PC-9 (cell line): ENCODE data around the gene UXS1. TPM values are rescaled to one million over a fixed set of nuclear protein-coding genes. Genes with fewer than 3 reads are reported as not detected.
A peak's percentile ranks its signal among the peaks of the same experiment; 100 is the strongest.

Source experiments
- BruUV-seq: library from RNA; stranded (reverse); fragments of 400-500 nt; replicated peaks from 2 replicates; lab custom pipeline; 2021; lab: Mats Ljungman, UMichigan
- CTCF ChIA-PET: fragments of 300-600 bp; sonication (Branson Sonifier 250); formaldehyde crosslinking; loops from one replicate; lab custom pipeline; 2022; ENCODE audit warnings: antibody characterized with exemption; lab: Charles Lee
- POLR2A ChIA-PET: fragments of 300-600 bp; sonication (Branson Sonifier 250); formaldehyde crosslinking; loops from one replicate; lab custom pipeline; 2022; ENCODE audit warnings: antibody characterized with exemption; ENCODE audit not compliant: unreplicated experiment; lab: Charles Lee
- DNase-seq, 2 experiments: peaks; one replicate each; pipeline versions ENCODE4 v3.0.0 to v3.0.0-alpha.2; 2015 to 2022; ENCODE audit warnings: mixed read lengths in 1 of 2
- H2AFZ ChIP-seq: fragments of 200-600 bp; sonication (generic); 2 replicates; pipeline ENCODE4 v1.8.1; 2017; ENCODE audit warnings: antibody characterized with exemption
- H3F3A ChIP-seq: fragments of 200-600 bp; sonication (generic); 2 replicates; pipeline ENCODE4 v1.8.1; 2017; ENCODE audit warnings: antibody characterized with exemption, mild to moderate bottlenecking, low read depth; ENCODE audit not compliant: insufficient read depth
- H3K27ac ChIP-seq: fragments of 200-600 bp; sonication (generic); 2 replicates; pipeline ENCODE4 v1.6.1; 2016; ENCODE audit warnings: mixed run types
- H3K27me3 ChIP-seq: fragments of 200-600 bp; sonication (generic); 2 replicates; pipeline ENCODE4 v1.6.1; 2016; ENCODE audit warnings: low read depth, mixed run types; ENCODE audit not compliant: insufficient read depth
- H3K36me3 ChIP-seq: fragments of 200-600 bp; sonication (generic); 2 replicates; pipeline ENCODE4 v1.6.1; 2016; ENCODE audit warnings: low read depth, mixed run types
- H3K4me1 ChIP-seq: fragments of 200-600 bp; sonication (generic); replicated peaks from 2 replicates; pipeline ENCODE4 v1.6.1; 2016; ENCODE audit warnings: mixed run types; ENCODE audit not compliant: insufficient read depth
- H3K4me2 ChIP-seq: fragments of 200-600 bp; sonication (generic); 2 replicates; pipeline ENCODE4 v1.6.1; 2017; ENCODE audit warnings: mixed run types
- H3K4me3 ChIP-seq: fragments of 200-600 bp; sonication (generic); 2 replicates; pipeline ENCODE4 v1.6.1; 2016; ENCODE audit warnings: mixed run types
- H3K79me2 ChIP-seq: fragments of 200-600 bp; sonication (generic); 2 replicates; pipeline ENCODE4 v1.6.1; 2017; ENCODE audit warnings: low read depth, mixed run types
- H3K9me2 ChIP-seq: fragments of 200-600 bp; sonication (generic); 2 replicates; pipeline ENCODE4 v1.8.1; 2017; ENCODE audit warnings: mild to moderate bottlenecking; ENCODE audit not compliant: insufficient read depth
- H3K9me3 ChIP-seq: fragments of 200-600 bp; sonication (generic); 2 replicates; pipeline ENCODE4 v1.8.1; 2016; ENCODE audit warnings: low read depth; ENCODE audit not compliant: insufficient read depth
- H4K20me1 ChIP-seq: fragments of 200-600 bp; sonication (generic); 2 replicates; pipeline ENCODE4 v1.8.1; 2017; ENCODE audit not compliant: insufficient read depth
- CTCF ChIP-seq: fragments of 200-600 bp; sonication (generic); conservative IDR thresholded peaks from 2 replicates; pipeline ENCODE4 v1.6.1; 2017; ENCODE audit warnings: mixed run types, antibody characterized with exemption, mild to moderate bottlenecking, moderate library complexity
- EZH2 ChIP-seq: fragments of 200-600 bp; sonication (generic); IDR thresholded peaks from 2 replicates; pipeline ENCODE4 v1.8.0; 2017; ENCODE audit warnings: antibody characterized with exemption, low read depth
- intact Hi-C: fragments of 100-400 bp; cut with micrococcal nuclease; formaldehyde crosslinking; loops from one replicate; pipeline ENCODE4 v1.10.0; 2022; ENCODE audit not compliant: unreplicated experiment
- total RNA-seq: library from RNA; stranded (reverse); gene quantifications from 2 replicates; pipeline ENCODE4 v1.2.3, GENCODE V29; 2021

The UXS1 gene
- total RNA-seq, 1 experiment from 2014 or later: 65.6 TPM

DNA sequence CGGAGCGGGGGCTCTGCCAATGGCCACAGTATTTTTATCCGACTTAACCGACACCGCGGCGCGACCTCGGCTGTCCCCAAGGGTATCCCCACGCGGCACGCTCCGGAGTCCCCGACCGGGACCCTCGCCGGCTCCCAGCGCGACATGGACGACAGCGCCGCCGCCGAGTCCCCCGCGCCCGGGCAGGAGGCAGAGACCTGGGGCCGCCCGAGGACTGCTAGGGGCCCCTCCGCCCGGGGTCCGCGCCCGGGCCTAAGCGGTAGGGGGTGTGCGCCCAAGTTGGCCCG, 468 bp downstream of the UXS1 start:
- H3K27ac ChIP-seq: peak overlapping the region; percentile 56
- no peaks in the 10 kb centered on the region for H3K36me3 ChIP-seq
- no peak for TF ChIP-seq EZH2
- no peak for TF ChIP-seq CTCF
- intact Hi-C loops: loop anchor here (1.0 to 5.0 kb wide), 2 partner anchors 31 to 46 kb away; no protein-coding TSS in a partner anchor
- H3K27me3 ChIP-seq: no peaks in the 10 kb centered on the region
- peaks cover 18% of the 10 kb centered on the region for H3K4me1 ChIP-seq
- DNase-seq: no peak
- peaks cover 17% of the 10 kb centered on the region for H3F3A ChIP-seq
- POLR2A ChIA-PET: interaction anchor here (0.5 to 0.7 kb wide), 2 partner anchors 10 to 52 kb away, joined by 3 to 4 read pairs; no protein-coding TSS in a partner anchor
- BruUV-seq: no TSS peak
- H3K4me2 ChIP-seq: peak overlapping the region; percentile 84
- H4K20me1 ChIP-seq: no peaks in the 10 kb centered on the region
- CTCF ChIA-PET: no interaction called here
- H3K9me3 ChIP-seq: no peaks in the 10 kb centered on the region
- H2AFZ ChIP-seq: peak overlapping the region; percentile 88
- H3K79me2 ChIP-seq: peaks cover 43% of the 10 kb centered on the region
- no peaks in the 10 kb centered on the region for H3K9me2 ChIP-seq
- peak overlapping the region; percentile 67 for H3K4me3 ChIP-seq

DNA sequence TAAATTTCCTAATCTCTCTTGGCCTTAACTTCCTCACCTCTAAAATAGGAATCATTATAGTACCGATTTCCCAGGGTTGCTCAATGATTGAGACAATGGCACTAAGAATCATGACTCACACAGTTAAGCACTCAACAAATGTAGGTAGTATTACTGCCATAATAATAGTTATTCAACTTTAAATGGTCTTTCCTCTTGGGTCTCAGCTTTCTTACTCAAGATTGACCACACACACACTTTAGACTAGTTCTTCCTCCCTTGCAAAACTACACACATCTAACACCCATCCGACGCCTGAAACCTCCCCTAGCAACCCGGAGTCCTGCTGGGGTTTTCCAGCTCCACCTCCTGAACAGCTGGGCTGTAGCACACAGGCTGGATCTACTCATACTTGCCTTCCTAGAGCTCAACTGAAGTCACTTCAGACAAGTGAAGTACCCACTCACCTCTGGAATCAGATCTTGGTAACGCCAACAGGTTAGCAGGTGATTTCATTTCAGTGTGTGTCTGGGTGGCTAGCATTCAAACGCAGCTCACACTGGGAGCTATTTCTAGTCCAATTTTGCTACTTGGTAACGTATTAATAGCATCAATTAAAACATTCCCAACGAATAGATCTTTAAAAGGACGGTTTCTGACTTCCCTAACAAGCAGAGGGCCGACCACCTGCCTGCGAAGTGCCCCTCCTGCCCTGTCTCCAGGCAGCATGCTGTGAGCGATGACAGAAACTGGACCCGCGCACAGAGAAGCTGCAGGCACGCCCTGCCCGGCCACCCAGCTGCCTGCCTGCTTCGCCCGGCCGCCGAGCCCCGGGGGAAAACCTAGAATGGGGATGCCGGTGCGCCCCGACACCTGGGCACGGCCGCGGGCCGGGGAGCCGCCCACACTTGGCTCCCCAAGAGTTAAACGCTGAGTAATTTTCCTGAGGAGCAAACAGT, 1.1 kb downstream of the UXS1 start:
- Histone ChIP-seq H3K27ac (peak overlapping the region; percentile 56), H3K36me3 (no peaks in the 10 kb centered on the region), H3K4me2 (peak overlapping the region; percentile 84), H2AFZ (peak overlapping the region; percentile 88), H4K20me1 (no peaks in the 10 kb centered on the region), H3F3A (peaks cover 16% of the 10 kb centered on the region), H3K27me3 (no peaks in the 10 kb centered on the region), H3K79me2 (peaks cover 49% of the 10 kb centered on the region), H3K4me3 (peak overlapping the region; percentile 67), H3K4me1 (peaks cover 18% of the 10 kb centered on the region), H3K9me2 (no peaks in the 10 kb centered on the region), H3K9me3 (no peaks in the 10 kb centered on the region)
- intact Hi-C loops: loop anchor here (1.0 to 5.0 kb wide), 2 partner anchors 31 to 46 kb away; no protein-coding TSS in a partner anchor
- no peak for TF ChIP-seq CTCF
- TF ChIP-seq EZH2: no peak
- ChIA-PET CTCF (no interaction called here), POLR2A (interaction anchor here (0.5 to 0.7 kb wide), 3 partner anchors 10 to 51 kb away, joined by 3 to 4 read pairs (median 3); no protein-coding TSS in a partner anchor)
- BruUV-seq: TSS peak; percentile 41
- peak; percentile 41 to 90 for DNase-seq

DNA sequence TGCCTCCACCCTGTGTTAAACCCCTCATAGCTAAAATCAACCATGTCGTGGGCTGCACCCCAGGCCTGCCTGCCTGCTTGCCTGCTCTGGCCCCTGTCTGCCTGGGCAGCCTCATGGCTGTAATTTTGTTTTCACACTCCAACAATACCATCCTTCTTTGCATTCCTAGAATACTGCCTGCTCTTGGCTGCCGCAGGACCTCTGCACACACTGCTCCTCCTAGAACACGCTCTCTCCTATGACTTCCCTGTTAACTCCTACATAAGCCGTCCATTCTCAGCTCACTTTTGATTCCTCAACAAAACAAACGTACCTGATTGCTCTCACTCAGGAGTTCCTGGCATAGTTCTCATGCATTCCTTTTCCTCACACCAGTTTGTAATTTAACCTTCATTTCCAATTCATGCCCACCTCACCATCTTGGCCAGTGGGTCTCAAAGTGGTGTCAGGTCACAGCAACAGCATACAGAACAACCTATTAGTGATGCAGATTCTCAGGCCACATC, 2.5 kb downstream of the UXS1 start:
- ChIA-PET CTCF (interaction anchor here (0.6 kb wide), 1 partner anchor 1378 kb away, joined by 4 read pairs; no protein-coding TSS in a partner anchor), POLR2A (no interaction called here)
- no peaks in the 10 kb centered on the region for H3K9me3 ChIP-seq
- peaks cover 54% of the 10 kb centered on the region for H3K79me2 ChIP-seq
- no peak overlapping the region for H2AFZ ChIP-seq
- no peak overlapping the region for H3K27ac ChIP-seq
- H3F3A ChIP-seq: peaks cover 10% of the 10 kb centered on the region
- intact Hi-C loops: loop anchor here (5.0 kb wide), 1 partner anchor 44 kb away; no protein-coding TSS in a partner anchor
- H3K36me3 ChIP-seq: no peaks in the 10 kb centered on the region
- no TSS peak for BruUV-seq
- peaks cover 13% of the 10 kb centered on the region; the same call in 1 of the 2 replicates for H3K4me1 ChIP-seq
- no peak for DNase-seq
- H3K4me3 ChIP-seq: no peak overlapping the region; the same call in 1 of the 2 replicates
- H3K27me3 ChIP-seq: no peaks in the 10 kb centered on the region
- H4K20me1 ChIP-seq: no peaks in the 10 kb centered on the region
- TF ChIP-seq CTCF: no peak
- TF ChIP-seq EZH2: no peak
- peak overlapping the region; percentile 12; the same call in 1 of the 2 replicates for H3K4me2 ChIP-seq
- H3K9me2 ChIP-seq: no peaks in the 10 kb centered on the region
